ENCODE data around the gene SEC16B.

The SEC16B gene

GRCh38 chr1:177897998-177898654 is 71.7 kb downstream of the SEC16B start:
- no peak for DNase-seq

- no peak for DNase-seq
These were observed 72.4 kb downstream of the SEC16B start for GRCh38 chr1:177897281-177897997.

All from NCI-H446 treated with DMSO at 0.1 percent for 48 hours (cell line).